ENCODE results near the gene SCD5.

The SCD5 gene

DNA sequence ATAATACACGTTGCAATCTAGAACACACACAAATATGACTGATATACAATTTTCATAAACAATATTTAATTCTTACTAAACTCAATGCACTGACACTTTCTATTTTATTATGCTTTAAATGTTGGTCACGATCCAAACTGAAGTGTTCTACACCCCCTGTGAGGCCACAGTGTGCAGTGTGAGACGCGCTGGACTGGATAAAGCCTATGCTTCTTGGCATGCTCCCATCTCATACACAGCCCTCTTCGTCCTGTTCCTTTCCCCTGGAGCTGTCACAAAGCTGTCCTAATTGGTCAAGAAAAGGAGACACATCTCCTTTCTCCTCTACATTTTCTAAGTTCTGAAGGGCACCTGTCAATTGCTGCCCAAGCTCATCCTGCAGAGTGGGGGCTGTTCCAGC lies 72.0 kb downstream of the SCD5 start:
- H3K27ac ChIP-seq (ENCODE audit: low read depth, low read length) = no peak overlapping the region
- no peak overlapping the region for H3K9ac ChIP-seq (ENCODE audit: low read depth, low read length)
- H3K4me1 ChIP-seq (ENCODE audit: control insufficient read depth, insufficient read depth, low read length) = no peaks in the 10 kb centered on the region
- H3K36me3 ChIP-seq (ENCODE audit: control insufficient read depth, insufficient read depth, low read length) = no peaks in the 10 kb centered on the region
- H3K27me3 ChIP-seq (ENCODE audit: control insufficient read depth, insufficient read depth, low read length) = no peaks in the 10 kb centered on the region
- no peak overlapping the region for H3K4me3 ChIP-seq (ENCODE audit: low read depth, low read length)
- H3K9me3 ChIP-seq (ENCODE audit: control insufficient read depth, insufficient read depth, low read length) = no peaks in the 10 kb centered on the region

DNA sequence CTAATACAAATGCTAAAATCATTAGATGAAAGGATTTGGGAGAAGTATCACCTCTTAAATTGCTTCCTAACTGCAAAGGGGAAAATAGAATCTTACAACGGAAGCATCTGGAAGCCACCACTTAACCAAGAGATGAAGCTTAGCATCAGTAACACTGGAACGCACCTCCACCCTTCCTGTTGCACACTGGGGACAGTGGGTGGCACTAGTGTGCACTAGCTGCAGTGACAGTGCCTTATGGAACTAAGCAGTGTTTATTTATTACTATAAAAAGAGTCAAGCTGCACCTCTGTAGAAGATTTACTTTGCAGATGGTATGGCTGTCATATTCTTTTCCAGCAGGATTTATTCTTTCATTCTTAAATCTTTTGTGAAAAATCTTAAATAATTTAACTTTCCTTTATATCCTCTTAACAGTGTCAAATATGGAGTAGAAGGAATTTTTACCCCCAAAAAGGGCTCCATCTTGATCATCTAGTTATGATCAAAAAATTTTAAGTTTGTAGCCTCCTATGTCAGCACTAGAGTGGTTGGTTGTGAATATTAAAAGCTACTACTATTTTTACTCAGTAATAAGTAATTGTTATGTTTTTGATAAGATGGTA lies 76.7 kb downstream of the SCD5 start:
- no peak overlapping the region for H3K27ac ChIP-seq (ENCODE audit: low read depth, low read length)
- no peaks in the 10 kb centered on the region for H3K36me3 ChIP-seq (ENCODE audit: control insufficient read depth, insufficient read depth, low read length)
- H3K9me3 ChIP-seq (ENCODE audit: control insufficient read depth, insufficient read depth, low read length) = no peaks in the 10 kb centered on the region
- no peaks in the 10 kb centered on the region for H3K4me1 ChIP-seq (ENCODE audit: control insufficient read depth, insufficient read depth, low read length)
- no peaks in the 10 kb centered on the region for H3K27me3 ChIP-seq (ENCODE audit: control insufficient read depth, insufficient read depth, low read length)
- H3K9ac ChIP-seq (ENCODE audit: low read depth, low read length) = no peak overlapping the region
- no peak overlapping the region for H3K4me3 ChIP-seq (ENCODE audit: low read depth, low read length)

DNA sequence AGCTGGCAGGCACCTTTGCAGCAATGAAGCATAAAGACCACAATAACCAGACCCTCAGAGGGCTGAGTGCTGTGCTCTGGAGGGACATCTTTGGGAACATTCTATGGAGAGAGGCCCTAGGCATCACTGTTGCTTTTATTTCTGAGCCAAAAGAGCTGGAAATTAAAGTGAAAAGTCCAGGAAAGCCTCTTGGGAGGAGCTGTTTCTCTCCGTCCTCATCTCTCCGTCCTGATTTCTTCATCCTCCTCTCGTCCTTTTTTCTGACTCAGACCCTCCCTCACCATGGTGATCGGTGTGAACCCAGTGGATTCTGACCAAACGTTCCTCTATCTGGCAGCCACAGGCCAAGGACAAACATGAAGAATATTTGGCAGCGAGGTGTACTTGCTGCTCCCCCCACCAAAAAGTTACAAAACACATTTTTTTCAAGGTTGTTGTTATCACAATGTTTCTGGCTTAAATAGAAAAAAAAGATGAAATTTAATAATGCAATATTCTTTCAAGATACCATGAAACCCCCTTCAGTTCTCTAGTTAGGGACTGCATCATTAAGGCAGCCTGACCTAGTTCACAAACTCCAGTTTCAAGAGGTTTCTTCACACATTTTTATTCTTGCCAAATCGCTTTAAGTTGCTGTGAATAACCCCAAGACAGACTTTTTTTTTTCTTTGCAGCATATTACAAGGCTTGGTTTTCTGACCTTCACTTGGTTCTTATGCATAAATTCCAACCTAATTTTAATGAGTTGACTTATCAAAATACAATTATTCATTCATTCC lies 80.2 kb downstream of the SCD5 start:
- Histone ChIP-seq H3K36me3 (ENCODE audit: control insufficient read depth, insufficient read depth, low read length) (no peaks in the 10 kb centered on the region), H3K9me3 (ENCODE audit: control insufficient read depth, insufficient read depth, low read length) (no peaks in the 10 kb centered on the region), H3K27me3 (ENCODE audit: control insufficient read depth, insufficient read depth, low read length) (no peaks in the 10 kb centered on the region), H3K4me1 (ENCODE audit: control insufficient read depth, insufficient read depth, low read length) (no peaks in the 10 kb centered on the region), H3K27ac (ENCODE audit: low read depth, low read length) (no peak overlapping the region), H3K4me3 (ENCODE audit: low read depth, low read length) (no peak overlapping the region), H3K9ac (ENCODE audit: low read depth, low read length) (no peak overlapping the region)

DNA sequence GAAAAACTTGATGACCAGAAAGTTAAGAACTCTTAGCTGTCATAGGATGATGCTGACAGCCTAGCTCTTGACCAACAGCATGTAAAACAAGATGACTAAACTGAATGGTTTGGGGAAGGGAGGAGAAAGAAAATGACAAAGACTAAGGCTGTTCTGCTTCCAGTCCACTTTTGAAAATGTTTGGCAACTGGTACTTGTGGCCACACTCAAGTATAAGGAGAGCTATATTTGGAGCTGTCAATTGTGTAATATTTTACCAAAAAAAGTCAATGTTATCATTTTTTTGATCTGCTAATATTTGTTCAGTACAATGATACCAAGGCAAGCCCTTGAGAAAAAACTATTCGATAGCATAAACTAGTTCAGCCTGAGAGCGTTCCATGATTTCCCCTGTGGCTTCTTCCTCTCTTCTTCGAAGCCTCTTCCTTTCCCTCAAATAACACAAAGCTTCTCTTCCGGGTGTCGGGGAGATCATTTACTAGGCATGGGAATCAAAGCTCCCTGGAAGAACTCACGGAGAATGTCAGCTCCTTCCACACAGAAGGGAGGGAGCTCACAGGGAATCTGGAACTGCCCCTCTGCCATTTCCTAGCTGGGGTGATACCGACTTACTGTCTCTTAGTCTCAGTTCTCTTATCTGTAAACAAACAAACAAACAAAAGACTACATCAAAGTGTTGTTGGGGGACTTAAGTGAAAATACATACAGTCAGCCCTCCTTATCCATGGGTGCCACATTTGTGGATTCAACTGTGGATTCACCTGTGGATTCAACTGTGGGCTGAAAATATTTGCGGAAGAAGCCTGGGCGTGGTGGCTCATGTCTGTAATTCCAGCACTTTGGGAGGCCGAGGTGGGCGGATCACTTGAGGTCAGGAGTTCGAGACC lies 82.6 kb downstream of the SCD5 start:
- H3K9ac ChIP-seq (ENCODE audit: low read depth, low read length) = no peak overlapping the region
- H3K27ac ChIP-seq (ENCODE audit: low read depth, low read length) = peak overlapping the region; percentile 36
- H3K4me3 ChIP-seq (ENCODE audit: low read depth, low read length) = no peak overlapping the region
- H3K4me1 ChIP-seq (ENCODE audit: control insufficient read depth, insufficient read depth, low read length) = no peaks in the 10 kb centered on the region
- no peaks in the 10 kb centered on the region for H3K9me3 ChIP-seq (ENCODE audit: control insufficient read depth, insufficient read depth, low read length)
- H3K36me3 ChIP-seq (ENCODE audit: control insufficient read depth, insufficient read depth, low read length) = no peaks in the 10 kb centered on the region
- no peaks in the 10 kb centered on the region for H3K27me3 ChIP-seq (ENCODE audit: control insufficient read depth, insufficient read depth, low read length)

DNA sequence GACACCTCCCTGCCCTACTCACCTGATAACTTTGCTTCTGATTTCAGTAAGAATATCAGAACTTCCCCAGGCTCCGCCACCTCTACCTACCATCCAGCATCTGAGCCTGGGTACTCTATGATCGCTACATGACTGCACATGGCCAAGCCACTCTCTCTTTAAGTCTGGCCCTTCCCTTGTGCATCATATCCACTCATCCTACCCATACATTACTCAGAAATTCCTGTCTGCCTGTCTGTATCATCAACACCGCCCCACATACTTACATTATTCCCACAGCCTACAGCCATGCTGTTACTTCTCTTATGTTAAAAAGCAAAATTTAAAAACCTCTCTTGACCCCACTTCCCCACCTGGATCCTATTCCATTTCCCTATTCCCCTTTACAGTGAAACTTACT lies 84.7 kb downstream of the SCD5 start:
- Histone ChIP-seq H3K4me3 (ENCODE audit: low read depth, low read length) (no peak overlapping the region), H3K27me3 (ENCODE audit: control insufficient read depth, insufficient read depth, low read length) (no peaks in the 10 kb centered on the region), H3K4me1 (ENCODE audit: control insufficient read depth, insufficient read depth, low read length) (no peaks in the 10 kb centered on the region), H3K9me3 (ENCODE audit: control insufficient read depth, insufficient read depth, low read length) (no peaks in the 10 kb centered on the region), H3K27ac (ENCODE audit: low read depth, low read length) (no peak overlapping the region), H3K36me3 (ENCODE audit: control insufficient read depth, insufficient read depth, low read length) (no peaks in the 10 kb centered on the region), H3K9ac (ENCODE audit: low read depth, low read length) (no peak overlapping the region)

DNA sequence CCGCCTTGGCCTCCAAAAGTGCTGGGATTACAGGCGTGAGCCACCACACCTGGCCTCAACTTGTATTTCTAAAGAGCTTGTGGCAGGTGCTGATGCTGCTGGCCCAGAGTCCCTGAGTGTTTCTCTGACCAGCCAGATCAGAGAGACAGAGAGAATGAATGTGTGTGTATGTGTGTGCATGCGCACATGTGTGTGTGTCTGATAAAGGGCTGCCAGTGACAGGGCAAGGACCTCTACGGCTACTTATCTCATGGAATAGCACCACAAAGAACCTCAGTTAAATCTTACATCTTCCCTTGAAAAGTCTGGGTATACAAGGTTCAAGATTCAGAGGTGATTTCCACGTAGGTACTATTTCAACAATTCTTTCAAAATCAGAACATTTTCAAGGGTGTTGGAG lies 86.0 kb downstream of the SCD5 start:
- H3K4me3 ChIP-seq (ENCODE audit: low read depth, low read length) = no peak overlapping the region
- no peaks in the 10 kb centered on the region for H3K9me3 ChIP-seq (ENCODE audit: control insufficient read depth, insufficient read depth, low read length)
- H3K9ac ChIP-seq (ENCODE audit: low read depth, low read length) = no peak overlapping the region
- no peak overlapping the region for H3K27ac ChIP-seq (ENCODE audit: low read depth, low read length)
- no peaks in the 10 kb centered on the region for H3K27me3 ChIP-seq (ENCODE audit: control insufficient read depth, insufficient read depth, low read length)
- H3K4me1 ChIP-seq (ENCODE audit: control insufficient read depth, insufficient read depth, low read length) = no peaks in the 10 kb centered on the region
- no peaks in the 10 kb centered on the region for H3K36me3 ChIP-seq (ENCODE audit: control insufficient read depth, insufficient read depth, low read length)

DNA sequence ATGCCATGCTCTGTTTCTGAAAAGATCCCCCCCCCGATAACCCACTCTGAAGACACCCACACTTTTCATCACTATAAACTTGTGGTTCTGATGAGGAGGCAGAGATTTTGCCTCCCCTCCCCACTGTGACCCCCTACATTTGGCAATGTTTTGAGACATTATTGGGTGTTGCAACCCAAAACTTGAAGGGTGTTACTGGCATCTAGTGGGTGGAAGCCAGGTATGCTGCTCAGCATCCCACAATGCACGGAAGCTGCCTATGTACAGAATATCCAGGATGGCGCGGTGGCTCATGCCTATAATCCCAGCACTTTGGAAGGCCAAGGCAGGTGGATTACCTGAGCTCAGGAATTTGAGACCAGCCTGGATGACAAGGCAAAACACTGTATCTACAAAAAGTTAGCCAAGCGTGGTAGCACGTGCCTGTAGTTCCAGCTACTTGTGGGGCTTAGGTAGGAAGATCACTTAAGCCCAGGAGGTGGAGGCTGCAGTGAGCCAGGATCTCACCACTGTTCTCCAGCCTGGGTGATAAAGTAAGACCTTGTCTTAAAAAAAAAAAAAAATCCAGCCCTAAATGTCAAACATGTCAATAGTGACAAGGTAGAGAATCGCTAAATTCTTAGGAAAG lies 87.3 kb downstream of the SCD5 start:
- no peak overlapping the region for H3K9ac ChIP-seq (ENCODE audit: low read depth, low read length)
- no peaks in the 10 kb centered on the region for H3K4me1 ChIP-seq (ENCODE audit: control insufficient read depth, insufficient read depth, low read length)
- H3K9me3 ChIP-seq (ENCODE audit: control insufficient read depth, insufficient read depth, low read length) = no peaks in the 10 kb centered on the region

DNA sequence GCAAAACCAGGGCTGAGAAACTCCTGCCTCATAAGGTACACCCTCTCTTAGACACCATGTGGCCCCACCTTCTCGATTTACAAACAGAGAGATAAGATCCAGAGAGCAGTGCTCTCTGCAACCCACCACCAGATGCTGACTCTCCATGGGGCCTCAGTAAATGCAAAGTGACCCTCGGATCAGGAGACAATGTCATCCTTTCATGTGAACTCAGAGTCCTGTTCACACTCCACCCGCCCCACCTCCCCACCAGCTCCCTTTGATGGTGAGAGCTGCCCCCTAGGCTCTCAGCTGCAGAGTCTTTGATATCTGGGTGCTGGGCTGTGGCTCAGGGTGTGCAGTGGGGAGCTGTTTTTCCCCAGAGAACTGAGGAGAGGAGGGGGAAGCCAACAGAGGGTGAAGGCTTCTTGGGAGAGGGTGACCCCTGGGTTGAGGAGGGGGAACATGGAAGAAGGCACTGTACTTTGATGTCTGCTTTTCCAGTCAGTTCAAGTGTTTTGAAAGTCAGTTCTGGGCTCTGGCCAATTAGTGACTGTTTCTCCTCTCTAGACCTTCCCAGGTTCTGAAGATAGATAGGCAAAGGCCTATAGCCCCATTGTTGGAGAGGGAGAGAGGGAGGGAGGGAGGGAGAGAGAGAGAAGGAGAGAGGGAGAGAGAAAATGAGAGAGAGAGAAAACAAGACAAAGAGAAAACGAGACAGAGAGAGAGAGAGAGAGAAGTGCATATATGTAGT lies 88.2 kb downstream of the SCD5 start:
- H3K4me1 ChIP-seq (ENCODE audit: control insufficient read depth, insufficient read depth, low read length) = peaks cover 3% of the 10 kb centered on the region
- no peak overlapping the region for H3K9ac ChIP-seq (ENCODE audit: low read depth, low read length)
- H3K27ac ChIP-seq (ENCODE audit: low read depth, low read length) = no peak overlapping the region
- no peak overlapping the region for H3K4me3 ChIP-seq (ENCODE audit: low read depth, low read length)
- no peaks in the 10 kb centered on the region for H3K9me3 ChIP-seq (ENCODE audit: control insufficient read depth, insufficient read depth, low read length)
- H3K27me3 ChIP-seq (ENCODE audit: control insufficient read depth, insufficient read depth, low read length) = no peaks in the 10 kb centered on the region
- no peaks in the 10 kb centered on the region for H3K36me3 ChIP-seq (ENCODE audit: control insufficient read depth, insufficient read depth, low read length)

More for the DNA sequence above, 87.3 kb downstream of the SCD5 start:
- no peak overlapping the region for H3K4me3 ChIP-seq (ENCODE audit: low read depth, low read length)
- H3K36me3 ChIP-seq (ENCODE audit: control insufficient read depth, insufficient read depth, low read length) = no peaks in the 10 kb centered on the region
- no peaks in the 10 kb centered on the region for H3K27me3 ChIP-seq (ENCODE audit: control insufficient read depth, insufficient read depth, low read length)
- H3K27ac ChIP-seq (ENCODE audit: low read depth, low read length) = no peak overlapping the region

DNA sequence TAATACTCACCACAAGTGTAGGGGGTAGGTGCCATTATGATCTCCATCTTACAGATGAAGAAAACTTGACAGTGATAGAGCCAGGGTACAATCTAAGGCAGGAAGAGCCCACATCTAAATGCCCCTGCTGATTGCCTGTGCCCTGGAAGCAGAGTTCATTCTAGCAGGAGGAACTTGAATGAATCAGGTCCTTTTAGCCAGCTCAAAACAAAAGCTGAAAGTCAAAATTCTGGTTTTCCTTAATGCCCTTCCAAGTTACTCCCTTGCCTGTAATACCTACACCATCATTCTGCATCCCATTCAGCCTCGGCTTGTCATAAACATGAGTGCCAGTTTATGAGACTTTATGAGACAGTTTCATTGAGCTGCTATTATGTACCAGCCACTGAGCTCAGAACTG lies 89.6 kb downstream of the SCD5 start:
- no peaks in the 10 kb centered on the region for H3K9me3 ChIP-seq (ENCODE audit: control insufficient read depth, insufficient read depth, low read length)
- no peak overlapping the region for H3K27ac ChIP-seq (ENCODE audit: low read depth, low read length)
- peaks cover 4% of the 10 kb centered on the region for H3K4me1 ChIP-seq (ENCODE audit: control insufficient read depth, insufficient read depth, low read length)
- H3K36me3 ChIP-seq (ENCODE audit: control insufficient read depth, insufficient read depth, low read length) = no peaks in the 10 kb centered on the region
- no peak overlapping the region for H3K9ac ChIP-seq (ENCODE audit: low read depth, low read length)
- H3K4me3 ChIP-seq (ENCODE audit: low read depth, low read length) = no peak overlapping the region
- H3K27me3 ChIP-seq (ENCODE audit: control insufficient read depth, insufficient read depth, low read length) = no peaks in the 10 kb centered on the region

DNA sequence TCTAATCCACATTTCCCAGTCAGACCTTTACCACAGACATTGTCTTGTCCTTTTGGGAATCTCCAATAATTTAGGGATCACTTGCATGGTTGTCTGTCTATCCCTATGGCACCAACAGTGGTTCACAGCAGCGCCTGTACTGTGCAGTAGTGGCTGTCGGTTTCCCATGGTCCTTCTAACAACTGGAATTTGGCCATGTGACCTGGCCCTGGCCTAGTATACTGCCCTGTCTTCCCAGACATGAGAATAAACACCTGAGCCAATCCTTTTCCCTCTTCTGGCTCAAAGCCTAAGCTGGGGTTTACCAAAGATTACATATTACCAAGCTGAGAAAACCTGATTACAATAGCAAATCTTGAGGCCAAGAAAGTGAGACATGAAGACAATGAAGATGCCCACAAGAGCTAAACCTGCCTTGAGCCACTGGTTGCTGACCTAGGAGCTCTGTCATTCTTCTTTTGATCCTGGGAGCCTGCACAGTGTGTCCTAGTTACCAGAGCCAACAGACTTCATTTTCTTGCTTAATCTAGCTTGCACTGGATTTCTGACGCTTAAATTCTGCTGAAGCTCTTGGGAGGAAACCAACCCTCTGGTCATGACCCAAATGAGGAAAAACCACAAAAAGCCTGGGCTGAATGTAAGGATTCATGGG lies 92.1 kb downstream of the SCD5 start:
- Histone ChIP-seq H3K9me3 (ENCODE audit: control insufficient read depth, insufficient read depth, low read length) (no peaks in the 10 kb centered on the region), H3K27ac (ENCODE audit: low read depth, low read length) (peak overlapping the region; percentile 45), H3K27me3 (ENCODE audit: control insufficient read depth, insufficient read depth, low read length) (no peaks in the 10 kb centered on the region), H3K4me1 (ENCODE audit: control insufficient read depth, insufficient read depth, low read length) (peaks cover 4% of the 10 kb centered on the region), H3K4me3 (ENCODE audit: low read depth, low read length) (no peak overlapping the region), H3K9ac (ENCODE audit: low read depth, low read length) (no peak overlapping the region), H3K36me3 (ENCODE audit: control insufficient read depth, insufficient read depth, low read length) (no peaks in the 10 kb centered on the region)

Measured in HUES48 (cell line).